IPS-NIHi7 (cell line): ENCODE measurements around the gene HIRIP3.
A peak's percentile ranks its signal among the peaks of the same experiment; 100 is the strongest.

ENCODE experiments used
- DNase-seq: peaks from one replicate; pipeline ENCODE4 v3.0.0; 2012; ENCODE audit warnings: mixed read lengths; ENCODE audit errors: extremely low spot score

HIRIP3 gene

DNA sequence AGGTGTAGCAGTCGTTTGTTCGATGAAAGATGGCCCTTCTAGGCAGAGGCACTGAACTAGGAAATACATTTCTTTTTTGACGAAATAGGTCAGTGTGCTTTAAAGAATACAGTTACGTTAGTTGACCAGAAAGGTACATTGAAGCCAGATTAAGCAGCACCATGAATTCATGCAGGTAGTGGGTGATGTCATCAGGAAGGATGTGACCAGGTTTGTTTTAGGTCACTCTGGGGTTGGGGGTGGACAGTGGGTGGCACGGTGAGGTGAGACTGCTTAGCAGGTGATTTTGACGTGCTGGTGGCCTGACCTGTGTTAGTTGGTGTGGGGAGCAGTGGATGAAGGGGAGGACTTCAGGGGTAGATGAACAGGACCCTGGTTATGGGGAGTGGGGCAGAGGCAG, 4.2 kb upstream of the HIRIP3 start:
- no peak for DNase-seq

DNA sequence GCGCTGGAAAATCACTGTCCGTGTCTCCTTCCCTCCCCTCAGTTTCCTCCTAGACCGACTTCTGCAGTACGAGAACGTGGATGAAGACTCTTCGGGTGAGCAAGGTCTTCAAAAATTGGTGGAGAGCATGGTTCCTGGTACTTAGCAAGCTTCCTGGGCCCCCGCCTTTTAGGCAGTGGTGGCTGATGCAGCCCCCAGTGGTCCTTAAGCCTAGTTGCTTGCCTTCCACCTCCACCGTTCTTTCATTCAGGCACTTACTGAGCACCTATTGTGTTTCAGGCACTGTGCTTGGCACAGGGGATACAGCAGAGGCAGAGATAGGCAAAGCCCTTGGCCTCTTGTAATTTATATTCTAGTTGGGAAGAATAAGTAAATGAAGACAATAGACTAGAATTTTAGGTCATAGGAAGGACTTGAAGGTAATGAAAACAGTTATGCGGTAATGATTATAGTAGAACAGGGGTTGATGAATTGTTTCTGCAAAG, 1.4 kb upstream of the HIRIP3 start:
- DNase-seq = no peak

DNA sequence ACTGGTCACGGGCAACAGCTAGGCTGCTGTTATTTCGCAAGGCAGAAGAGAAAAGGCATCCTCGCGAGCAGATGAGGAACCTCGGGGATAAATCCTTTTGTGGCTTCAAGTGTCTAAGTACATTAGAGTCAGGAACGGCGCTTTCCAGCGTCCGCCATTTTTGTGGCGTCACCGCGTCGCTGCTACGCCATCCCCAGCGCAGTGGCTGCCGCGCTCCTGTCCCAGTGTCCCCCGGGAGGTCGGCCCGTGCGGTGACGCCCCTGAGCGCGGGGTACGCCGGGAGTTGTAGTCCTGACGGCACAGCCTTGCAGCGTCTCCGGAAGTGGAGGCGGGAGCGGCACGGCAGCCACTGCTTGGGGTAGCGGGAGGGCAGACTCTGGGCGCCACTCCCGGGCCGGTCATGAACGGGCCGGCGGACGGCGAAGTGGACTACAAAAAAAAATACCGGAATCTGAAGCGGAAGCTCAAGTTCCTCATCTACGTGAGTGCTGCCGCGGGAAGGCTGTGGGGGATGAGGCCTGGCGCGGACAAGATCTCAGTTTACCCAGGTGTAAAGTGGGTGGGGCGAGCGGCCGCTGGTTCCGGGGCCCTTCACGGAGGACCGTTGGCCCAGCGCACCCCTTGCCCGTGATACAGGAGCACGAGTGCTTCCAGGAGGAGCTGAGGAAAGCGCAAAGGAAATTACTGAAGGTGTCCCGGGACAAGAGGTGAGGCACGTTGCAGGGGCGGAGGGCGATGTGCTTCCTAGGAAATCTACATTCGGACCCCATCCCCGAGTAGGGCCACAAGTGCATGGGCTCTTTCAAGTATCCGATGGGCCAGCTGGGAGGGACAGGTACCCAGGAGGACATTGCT, 721 bp upstream of the HIRIP3 start, which contains the start of gene INO80E:
Gene INO80E, plus strand, starts transcription at position 331 of the 855 bp plus-strand sequence. Its CDS starts 70 bp downstream, at position 401.
- DNase-seq = peak; percentile 100

DNA sequence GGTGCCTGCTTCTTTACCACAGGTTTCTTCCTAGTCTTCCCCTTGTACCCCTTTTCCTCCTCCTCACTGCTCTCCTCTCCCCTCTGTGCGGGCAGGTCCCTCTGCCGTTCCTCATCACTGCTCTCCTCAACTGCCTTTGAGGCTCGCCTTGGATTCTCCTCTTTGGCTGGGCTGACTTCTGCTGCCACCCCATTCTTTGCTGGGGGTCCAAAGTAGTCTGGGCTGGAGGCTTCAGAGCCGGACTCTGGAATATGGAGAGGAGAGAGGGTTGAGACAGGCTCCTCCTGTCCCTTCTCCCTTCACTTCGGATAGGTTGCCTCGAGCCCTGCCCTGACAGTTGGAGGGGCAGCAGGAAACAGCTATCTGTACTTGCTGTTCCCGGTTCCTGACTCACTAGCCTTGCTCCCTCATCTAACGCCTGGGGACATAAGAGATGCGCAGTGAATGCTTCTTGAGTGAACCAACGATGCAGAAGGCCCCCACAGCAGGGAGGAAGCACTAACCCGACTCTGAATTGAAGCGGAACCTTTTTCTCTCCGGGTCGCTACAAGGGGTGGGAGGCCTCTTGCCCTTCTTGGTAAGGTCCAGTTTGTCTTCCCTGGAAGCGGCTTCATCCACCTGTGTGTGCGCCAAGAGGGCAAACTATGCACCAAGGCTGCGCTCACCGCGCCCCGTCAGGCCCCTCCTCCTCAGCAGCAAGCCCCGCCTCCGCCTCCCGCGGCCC, 655 bp downstream of the HIRIP3 start:
- DNase-seq = peak; percentile 92

GRCh38 chr16:29993903-29994599, 1.4 kb downstream of the HIRIP3 start:
- DNase-seq = no peak

DNA sequence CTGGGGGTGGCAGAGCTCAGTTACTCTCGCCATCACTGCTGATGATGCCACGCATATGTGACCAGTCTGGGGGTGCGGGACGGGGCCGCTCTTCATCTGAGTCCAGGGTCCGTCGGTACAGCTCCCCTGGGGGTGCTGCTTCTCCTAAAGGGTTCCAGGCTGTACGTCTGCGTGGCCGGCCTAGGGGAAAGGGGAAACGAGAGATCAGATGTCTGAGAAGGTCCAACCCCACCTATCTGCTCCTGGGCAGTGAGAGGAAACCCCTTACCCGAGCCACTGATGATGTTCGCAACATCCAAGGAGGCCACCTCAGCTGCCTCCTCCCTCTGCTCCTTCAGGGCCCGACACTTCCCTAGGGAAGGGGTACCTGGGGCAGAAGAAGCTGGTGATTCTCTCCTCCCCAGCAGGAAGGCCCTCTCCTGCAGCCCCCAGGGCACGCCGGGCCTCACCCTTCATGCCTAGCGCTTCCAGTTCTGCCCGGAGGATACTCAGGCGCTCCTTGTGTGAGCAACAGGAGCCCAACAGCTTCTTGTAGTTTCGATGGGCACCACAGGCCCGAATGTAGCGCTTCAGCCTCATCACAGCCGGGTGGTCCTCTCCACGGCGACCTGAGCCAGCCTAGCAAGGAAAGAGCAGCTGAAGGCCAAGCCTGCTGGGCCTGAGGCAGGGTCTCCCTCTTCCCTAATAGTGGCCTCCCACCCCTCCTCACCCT, 2.1 kb downstream of the HIRIP3 start:
- no peak for DNase-seq

- no peak for DNase-seq
Observed at GRCh38 chr16:29992344-29992967, 3.0 kb downstream of the HIRIP3 start.

DNA sequence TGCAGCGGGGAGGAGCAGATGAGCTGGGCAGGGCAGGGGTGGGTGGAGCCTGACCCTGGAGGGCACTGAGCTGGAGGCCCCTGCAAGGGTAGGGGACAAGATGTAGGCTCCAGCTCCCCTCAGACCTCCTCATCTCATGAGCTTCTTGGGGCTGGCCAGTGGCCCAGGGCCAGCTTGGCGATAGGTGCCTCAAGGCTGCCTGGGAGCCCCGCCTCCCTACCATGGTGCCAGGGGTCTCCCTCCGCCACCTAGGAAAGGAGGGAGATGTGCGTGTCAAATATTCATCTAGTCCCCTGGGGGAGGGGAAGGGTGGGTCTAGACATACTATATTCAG, 3.9 kb downstream of the HIRIP3 start:
- DNase-seq = no peak

DNA sequence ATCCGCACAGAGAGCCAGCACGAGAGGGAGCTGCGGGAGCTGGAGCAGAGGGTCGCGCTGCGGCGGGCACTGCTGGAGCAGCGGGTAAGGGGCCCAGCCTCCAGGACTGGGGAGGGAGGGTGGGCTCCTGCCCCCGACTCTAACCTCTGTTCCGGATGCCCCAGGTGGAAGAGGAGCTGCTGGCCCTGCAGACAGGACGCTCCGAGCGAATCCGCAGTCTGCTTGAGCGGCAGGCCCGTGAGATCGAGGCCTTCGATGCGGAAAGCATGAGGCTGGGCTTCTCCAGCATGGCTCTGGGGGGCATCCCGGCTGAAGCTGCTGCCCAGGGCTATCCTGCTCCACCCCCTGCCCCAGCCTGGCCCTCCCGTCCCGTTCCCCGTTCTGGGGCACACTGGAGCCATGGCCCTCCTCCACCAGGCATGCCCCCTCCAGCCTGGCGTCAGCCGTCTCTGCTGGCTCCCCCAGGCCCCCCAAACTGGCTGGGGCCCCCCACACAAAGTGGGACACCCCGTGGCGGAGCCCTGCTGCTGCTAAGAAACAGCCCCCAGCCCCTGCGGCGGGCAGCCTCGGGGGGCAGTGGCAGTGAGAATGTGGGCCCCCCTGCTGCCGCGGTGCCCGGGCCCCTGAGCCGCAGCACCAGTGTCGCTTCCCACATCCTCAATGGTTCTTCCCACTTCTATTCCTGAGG, 4.4 kb downstream of the HIRIP3 start:
- DNase-seq = no peak

- no peak for DNase-seq
Observed at GRCh38 chr16:29990034-29990433, 5.4 kb downstream of the HIRIP3 start.

GRCh38 chr16:29989111-29989858, 6.1 kb downstream of the HIRIP3 start:
- no peak for DNase-seq

DNA sequence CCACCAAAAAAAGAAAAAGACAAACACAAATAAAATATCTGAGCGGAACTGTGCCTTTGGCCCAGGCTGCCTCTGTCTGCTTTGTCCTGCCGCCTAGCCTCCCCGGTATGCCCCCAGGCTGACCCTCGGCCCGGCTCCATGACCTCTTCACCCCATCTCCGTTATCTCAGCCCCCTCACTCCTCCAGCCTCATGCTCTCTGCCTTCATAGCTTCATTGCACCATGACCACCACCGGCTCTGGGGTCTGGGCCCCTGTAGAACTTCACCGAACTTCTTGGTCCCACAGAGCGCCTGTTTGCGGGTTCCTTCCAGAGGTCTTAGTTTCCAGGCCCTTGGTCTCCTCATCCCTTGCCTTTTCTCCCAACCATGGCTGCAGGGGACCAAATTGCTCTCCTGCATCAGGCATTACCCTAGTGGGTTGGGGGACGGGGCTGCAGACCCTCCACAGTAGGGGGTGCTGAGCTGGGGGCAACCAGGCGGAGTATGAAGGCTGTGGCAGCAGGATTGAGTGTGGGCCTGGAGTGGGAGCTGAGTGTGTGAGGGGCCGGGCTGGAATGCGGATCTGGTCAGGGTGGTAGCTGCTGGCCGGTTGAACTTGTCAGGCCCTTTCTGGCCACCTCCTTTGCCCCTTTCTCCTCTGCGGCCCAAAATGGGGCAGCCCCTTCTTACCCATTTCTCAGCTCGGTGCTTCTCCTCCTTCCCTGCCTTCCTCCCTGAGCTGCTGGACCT, 6.9 kb downstream of the HIRIP3 start:
- no peak for DNase-seq

DNA sequence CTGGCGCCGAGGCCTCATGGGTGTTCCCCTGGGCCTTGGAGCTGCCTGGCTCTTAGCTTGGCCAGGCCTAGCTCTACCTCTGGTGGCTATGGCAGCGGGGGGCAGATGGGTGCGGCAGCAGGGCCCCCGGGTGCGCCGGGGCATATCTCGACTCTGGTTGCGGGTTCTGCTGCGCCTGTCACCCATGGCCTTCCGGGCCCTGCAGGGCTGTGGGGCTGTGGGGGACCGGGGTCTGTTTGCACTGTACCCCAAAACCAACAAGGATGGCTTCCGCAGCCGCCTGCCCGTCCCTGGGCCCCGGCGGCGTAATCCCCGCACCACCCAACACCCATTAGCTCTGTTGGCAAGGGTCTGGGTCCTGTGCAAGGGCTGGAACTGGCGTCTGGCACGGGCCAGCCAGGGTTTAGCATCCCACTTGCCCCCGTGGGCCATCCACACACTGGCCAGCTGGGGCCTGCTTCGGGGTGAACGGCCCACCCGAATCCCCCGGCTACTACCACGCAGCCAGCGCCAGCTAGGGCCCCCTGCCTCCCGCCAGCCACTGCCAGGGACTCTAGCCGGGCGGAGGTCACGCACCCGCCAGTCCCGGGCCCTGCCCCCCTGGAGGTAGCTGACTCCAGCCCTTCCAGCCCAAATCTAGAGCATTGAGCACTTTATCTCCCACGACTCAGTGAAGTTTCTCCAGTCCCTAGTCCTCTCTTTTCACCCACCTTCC, 7.9 kb downstream of the HIRIP3 start:
- no peak for DNase-seq

GRCh38 chr16:29986931-29987330, 8.5 kb downstream of the HIRIP3 start:
- DNase-seq = no peak

GRCh38 chr16:29986231-29986630, 9.2 kb downstream of the HIRIP3 start:
- DNase-seq = no peak

DNA sequence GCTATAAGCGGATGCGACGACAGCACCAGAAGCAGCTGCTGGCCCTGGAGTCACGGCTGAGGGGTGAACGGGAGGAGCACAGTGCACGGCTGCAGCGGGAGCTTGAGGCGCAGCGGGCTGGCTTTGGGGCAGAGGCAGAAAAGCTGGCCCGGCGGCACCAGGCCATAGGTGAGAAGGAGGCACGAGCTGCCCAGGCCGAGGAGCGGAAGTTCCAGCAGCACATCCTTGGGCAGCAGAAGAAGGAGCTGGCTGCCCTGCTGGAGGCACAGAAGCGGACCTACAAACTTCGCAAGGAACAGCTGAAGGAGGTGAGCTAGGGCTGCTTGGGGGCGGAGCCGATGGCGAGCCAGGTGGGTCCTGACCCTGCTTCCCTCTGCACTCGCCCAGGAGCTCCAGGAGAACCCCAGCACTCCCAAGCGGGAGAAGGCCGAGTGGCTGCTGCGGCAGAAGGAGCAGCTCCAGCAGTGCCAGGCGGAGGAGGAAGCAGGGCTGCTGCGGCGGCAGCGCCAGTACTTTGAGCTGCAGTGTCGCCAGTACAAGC, 10.1 kb downstream of the HIRIP3 start:
- DNase-seq = no peak

GRCh38 chr16:29984764-29985147, 10.7 kb downstream of the HIRIP3 start:
- no peak for DNase-seq

DNA sequence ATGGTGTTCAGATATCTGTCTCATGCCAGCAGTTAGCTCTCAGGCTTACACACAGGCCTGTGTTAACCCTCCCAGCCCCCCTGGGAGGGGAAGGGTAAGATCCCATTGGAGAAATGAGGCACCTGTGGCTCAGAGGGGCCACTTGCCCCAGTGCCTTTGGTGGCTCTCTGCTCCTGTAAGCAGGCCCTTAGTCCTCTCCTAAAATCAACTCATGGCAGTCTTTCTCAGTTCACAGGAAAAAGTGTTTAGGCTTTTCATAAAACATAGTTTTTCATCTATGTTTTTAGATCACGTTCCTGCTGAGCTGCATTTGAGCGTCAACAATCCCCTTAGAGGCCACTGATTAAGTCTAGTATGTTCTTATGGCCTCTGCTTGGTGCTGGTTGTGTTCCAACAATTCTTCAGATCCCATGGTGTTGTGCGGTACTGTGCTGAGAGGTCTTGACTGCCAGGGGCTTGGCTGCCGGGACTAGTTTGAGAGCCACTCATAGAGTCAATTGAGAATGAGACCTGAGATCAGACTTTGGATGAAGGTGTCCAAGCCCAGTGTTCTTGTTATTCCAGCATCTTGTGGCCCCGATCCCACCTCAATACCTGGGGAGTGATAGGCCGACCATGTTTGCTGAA, 11.2 kb downstream of the HIRIP3 start:
- DNase-seq = no peak
